ENCODE measurements around the gene SRSF10.

- TF ChIP-seq SMARCC2 (IDR thresholded peaks at IDR 0.05; ENCODE audit: low read depth) (no peak), CREM (IDR thresholded peaks at IDR 0.05; ENCODE audit: low read depth) (no peak)
Observed at GRCh38 chr1:23963617-23964234, 16.4 kb downstream of the SRSF10 start.

Data from K562 (cell line).